GM19397 (cell line): ENCODE data around the gene AKT3.

Experiments used
- ATAC-seq: cut with Tn5 transposase; IDR thresholded peaks from one replicate; pipeline ENCODE4 v1.9.1; 2021; ENCODE audit warnings: mild to moderate bottlenecking, moderate library complexity; ENCODE audit not compliant: unreplicated experiment

AKT3 gene

GRCh38 chr1:243493156-243494129 is 356.6 kb downstream of the AKT3 start:
- ATAC-seq: no peak

- ATAC-seq: no peak
Measured at GRCh38 chr1:243490748-243491686, 359.0 kb downstream of the AKT3 start.

DNA sequence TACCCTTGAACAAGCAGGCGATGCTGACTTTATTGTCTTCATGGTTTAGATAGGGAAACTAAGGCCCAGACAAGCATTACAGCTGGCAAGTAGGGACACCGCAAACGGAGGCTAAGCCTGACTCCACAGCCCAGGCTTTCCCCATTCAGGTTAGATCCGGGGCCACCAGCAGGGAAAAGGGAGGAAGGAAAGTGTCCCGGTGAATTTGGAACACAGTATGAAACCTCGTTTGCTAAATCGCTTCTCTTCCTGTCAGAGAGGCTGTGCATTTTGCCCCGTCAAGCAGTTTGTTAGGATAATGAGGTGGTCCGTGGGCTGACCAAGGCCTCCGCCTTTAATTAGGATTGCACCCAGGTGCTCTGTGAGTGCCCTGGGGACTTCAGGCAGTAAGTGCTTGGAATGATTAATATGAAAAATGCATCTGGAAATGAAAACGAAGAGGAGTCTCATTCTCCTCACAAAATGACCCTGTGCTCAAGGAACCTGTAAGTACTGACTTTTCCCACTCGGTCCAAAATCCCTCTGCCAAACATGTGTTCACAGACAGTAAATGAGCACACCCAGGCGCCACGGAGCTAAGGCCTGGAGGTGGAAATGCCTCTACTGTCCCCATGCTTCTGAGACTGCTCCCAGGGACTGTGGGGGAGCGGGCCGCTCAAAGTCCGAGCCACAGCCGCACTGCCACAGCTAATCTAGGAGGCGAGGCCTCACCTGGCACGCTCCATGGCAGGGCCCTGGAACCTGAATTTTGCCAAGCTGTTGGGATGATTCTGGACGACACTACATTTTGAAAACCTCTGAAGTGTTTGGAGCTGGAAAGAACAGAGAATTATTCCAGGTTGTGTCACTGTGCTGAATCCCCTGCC is 360.1 kb downstream of the AKT3 start:
- ATAC-seq: no peak

GRCh38 chr1:243489158-243489527 is 360.9 kb downstream of the AKT3 start:
- no peak for ATAC-seq

- ATAC-seq: no peak
Measured at GRCh38 chr1:243488459-243489157, 361.4 kb downstream of the AKT3 start.

DNA sequence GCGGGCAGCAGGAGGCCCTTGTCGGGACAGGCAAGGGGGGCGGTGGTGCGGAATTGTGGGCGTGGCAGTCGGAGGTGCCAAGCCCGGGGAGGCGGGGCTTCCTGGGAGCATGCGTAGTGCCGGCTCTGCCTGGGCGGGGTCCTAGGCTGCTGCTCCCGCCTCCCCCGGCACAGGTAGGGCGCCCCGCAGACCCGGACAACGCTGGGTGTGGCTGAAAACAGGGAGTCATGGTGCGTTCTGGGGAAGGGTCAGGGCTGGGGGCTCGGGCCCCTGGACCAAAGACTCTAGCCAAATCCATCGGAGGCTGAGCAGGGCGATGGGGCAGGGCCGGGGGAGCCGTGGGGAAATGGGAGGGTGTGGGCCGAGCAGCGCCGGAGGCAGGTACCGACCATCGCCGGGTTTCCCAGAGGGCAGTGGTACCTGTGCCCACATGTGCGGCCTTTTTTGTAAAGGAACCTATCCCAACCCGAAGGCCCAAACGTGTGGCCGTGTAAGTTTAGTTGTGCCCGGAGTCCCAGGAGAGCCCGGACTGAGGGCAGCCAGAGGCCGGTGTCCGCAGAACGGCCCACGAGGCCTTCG is 362.3 kb downstream of the AKT3 start:
- no peak for ATAC-seq

DNA sequence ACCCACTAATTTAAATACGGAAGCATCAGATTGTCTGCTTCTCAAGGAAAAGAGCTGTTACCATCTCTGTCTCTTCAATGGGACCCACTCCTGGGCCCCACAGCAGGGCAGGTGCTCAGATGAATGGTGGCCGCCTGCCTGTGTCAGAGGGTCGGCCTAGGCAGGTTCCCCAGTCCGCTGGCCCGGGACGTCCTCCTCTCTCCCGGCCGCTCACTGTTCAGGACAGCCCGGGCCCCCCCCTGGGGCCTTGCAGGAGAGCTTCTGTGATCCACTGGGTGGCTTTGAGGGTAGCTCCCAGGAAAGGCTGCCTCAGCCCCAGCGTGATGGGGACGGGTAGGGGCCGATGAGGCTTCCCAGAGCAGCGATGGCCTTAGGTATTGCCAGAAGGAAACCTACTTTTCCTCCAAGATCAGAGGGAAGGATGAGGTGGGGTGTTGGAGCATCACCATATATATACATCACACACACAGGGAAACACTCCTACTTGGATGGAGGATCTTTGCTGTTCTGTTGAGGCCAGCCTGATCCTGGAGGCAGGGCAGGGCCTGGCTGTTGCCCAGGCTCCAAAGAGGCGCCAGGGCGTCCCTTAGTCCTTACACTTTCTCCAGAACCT is 362.9 kb downstream of the AKT3 start:
- ATAC-seq: no peak

- ATAC-seq: no peak
Measured at GRCh38 chr1:243483952-243484351, 366.1 kb downstream of the AKT3 start.

DNA sequence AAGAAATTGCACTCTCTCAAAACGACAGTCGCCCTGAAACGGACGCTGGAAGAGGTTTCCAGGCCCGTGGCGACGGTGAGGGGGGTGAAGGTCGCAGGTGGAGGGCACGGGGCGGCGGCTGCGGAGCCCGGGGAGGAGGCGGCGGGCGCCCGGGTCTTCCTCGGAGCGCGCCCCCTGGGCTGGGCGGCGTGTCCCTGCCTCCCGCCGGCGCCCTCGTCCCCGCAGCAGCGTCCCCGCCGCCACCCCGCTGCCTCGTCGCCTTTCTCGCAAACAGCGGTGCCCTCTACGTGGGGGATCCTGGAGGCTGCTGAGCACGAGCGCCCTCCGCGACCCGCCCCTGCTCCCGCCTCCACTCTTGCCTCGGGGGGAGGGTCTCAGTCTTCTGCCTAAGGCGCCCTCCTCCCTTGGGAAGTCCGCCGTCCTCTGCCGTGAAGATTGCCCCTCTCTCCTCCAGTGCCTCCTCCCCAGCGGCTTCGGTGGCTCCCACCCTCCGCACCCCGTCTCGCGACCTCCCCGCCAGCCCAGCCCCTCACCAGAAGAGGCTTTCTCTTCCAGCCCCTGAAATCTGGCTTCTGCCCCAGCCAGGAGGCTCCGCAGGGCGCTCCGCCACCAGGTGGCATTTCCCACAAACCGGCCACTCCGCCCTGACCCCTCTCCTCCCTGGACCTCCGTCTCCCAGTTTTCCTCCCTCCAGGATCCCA is 366.8 kb downstream of the AKT3 start:
- no peak for ATAC-seq

- no peak for ATAC-seq
Measured at GRCh38 chr1:243482141-243483022, 367.7 kb downstream of the AKT3 start.

GRCh38 chr1:243481101-243481500 is 368.9 kb downstream of the AKT3 start:
- no peak for ATAC-seq

DNA sequence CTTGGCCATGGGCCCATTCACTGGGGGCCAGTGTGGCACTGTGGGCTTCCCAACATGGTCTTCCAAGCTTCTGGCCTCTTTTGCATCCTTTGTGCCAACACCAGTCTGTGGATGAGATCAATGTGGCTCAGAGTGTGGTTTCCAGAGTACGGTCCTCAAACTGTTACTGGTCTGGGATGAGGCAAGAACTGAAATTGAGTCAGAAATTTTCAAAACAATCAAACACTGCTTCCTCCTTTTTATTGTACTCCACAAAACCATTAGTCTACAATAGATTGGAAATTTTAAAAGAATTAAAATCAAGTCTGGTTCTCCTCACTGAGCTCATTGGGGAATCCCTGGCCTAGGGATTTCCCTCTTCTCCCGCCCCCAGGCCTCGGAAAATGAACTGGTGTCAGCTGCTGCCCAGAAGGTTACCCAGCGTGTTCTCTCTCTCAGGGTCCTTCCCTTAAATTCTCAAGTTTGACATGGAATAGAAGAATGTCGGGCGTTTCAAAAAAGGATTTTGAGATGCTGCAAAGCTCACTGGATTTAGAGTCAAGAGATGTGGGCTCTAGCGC is 372.2 kb downstream of the AKT3 start:
- ATAC-seq: no peak

DNA sequence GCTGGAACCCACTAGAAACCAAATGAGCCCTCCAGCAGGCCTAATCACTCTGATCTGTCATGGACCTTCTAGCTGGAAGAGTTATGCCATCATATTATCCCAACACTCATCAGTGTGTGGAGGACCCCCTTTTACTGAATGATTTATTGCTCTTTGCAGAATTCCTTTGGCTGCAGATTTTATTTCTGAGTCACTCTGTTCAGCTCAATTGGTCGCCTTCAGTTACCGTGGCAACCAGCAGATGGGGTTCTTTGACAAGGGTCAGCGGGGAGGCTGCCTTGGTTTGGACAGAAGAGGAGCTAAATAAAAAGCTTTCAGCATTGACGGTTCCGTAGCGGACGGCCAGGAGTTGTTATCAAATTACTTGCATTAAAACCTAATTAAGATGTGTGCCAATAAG is 374.1 kb downstream of the AKT3 start:
- no peak for ATAC-seq

DNA sequence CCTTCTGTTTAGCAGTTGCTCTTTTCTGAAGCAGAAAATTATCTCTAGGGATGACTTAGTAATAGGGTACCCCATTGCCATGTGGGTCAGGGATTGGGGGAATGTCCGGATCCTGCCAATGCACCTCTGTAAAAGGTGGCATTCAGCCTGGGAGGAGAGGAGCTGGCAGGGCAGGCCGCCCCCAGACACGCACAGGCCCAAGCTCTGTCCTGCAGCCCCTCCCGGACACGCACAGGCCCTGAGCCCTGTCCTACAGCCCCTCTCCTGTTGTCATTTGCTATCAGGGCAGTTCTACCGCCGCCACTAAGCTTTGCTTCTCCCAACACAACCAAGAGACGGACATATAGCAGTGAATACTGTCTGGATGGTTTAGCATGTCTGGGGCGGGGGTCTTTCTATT is 375.1 kb downstream of the AKT3 start:
- ATAC-seq: no peak

DNA sequence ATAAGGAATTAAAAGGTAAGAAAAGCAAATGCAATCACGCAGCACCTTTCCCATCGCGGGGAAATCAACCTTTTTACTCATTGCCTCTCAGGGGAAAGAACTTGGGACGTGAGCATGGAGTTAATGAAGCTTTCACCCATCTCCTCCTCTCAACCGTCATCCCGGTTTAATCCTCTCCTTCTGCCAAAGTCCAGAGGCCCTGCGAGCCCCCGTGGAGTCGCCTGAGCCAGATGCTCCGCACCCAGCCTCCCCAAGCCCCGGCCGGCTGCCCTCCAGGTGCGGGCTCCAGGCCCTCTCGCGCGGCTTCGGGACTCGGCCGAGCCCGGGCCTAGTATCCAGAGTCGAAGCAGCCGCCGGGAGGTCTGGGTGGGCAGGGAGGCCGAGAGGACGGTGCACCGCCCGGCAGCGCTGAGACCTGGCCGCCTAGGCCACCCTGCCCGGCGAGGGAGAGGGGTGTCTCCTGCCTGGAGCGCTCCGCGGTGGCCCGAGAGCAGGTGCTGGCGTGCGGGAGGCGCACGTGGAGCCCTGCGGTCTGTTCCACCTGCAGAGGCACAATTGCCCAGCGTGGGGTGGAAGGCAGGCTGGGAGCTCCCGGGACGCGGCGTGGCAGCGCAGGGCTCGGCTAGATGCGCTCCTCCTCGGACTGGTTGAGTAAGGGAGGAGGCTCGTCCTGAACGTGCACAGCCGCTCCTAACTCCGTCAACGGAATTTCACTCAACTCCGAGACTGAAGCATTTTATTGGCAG is 375.7 kb downstream of the AKT3 start:
- ATAC-seq: no peak

DNA sequence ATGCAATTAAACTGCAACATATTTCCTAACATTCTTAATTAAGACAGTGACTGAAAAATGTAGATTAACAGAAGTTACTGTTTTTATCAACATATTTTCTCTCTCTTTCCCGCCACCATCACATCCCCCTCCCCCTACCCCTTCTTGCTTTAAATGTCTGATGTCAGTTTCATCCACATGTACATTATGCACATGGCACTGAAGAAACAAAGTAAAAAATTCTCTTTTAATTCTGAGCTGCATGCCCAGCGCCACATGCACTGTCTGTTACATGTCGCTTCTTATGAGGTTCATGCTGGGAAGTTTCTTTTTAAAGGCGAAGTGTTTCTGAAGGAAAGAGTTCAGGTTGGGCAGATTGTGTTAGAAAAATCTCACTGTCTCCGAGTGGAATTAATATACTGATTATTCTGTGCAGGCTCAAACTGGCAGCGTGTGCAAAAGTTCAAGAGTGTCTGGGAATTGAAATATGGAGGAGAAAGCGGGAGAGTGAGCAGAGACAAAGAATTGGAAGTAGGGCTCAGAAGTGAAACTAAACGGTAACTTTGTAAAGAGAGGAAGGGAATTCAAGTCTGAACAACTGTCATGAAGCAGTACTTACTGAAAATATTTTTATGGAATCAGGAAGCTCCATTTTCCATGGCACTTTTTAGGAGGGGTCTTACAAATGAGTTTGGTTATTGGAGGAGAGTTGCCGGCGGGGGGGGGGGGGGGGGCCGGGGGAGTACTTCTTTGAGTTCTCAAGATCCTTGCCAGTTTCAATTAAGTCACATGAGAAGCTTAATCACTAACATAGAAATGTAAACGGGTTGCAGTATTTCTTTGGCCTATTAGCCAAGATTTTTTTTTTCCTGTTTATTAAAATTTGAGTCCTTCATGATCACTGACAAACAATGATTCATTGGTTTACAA is 376.6 kb downstream of the AKT3 start:
- ATAC-seq: no peak
